Spleen (tissue), 7 donors: ENCODE measurements around the gene HSCB.

Source experiments
- CTCF ChIP-seq, 11 experiments: fragments of 200-600 bp in 7 of 11; fragments of 450-650 bp in 4 of 11; sonication (generic) in 4 of 11; IDR thresholded peaks in 8 of 11; conservative IDR thresholded peaks in 3 of 11; 1 replicate in 7 of 11; 2 replicates in 4 of 11; pipeline versions ENCODE4 v1.4.0 to v1.8.0; 2016 to 2021; ENCODE audit warnings: antibody characterized with exemption in 11 of 11, inconsistent platforms in 4 of 11, mild to moderate bottlenecking in 1 of 11
- POLR2AphosphoS5 ChIP-seq, 3 donors: sonication (generic); formaldehyde crosslinking; IDR thresholded peaks; one replicate each; pipeline ENCODE4 v1.5.1; 2017; ENCODE audit warnings: antibody characterized with exemption in 3 of 3
- donor health status: DM: no; HTN: no; CAD: no; lungs with moderate emphysema.
- donor health status: DM: no; HTN: no; CAD: no.
- donor health status: DM: no; HTN: no; CAD: no.

- no peak for TF ChIP-seq CTCF (IDR thresholded peaks at IDR 0.05 in 8 of 11, conservative IDR thresholded peaks at IDR 0.05 in 3 of 11)
- TF ChIP-seq POLR2AphosphoS5 (IDR thresholded peaks at IDR 0.05), result no peak
Measured at GRCh38 chr22:28711341-28711740, 30.5 kb upstream of the HSCB start.
